Body of pancreas (tissue), 4 donors: ENCODE measurements around the gene ANP32B. TPM values are rescaled to one million over a fixed set of nuclear protein-coding genes. Genes with fewer than 3 reads are reported as not detected.
"Not testable (repeated sequence)": the region's sequence is repeated elsewhere in the genome, so short reads cannot be mapped to it uniquely, and the experiment has no call there.

Experiments used
- ATAC-seq: fragments of 150-250 bp; one replicate; pipeline ENCODE4 v1.9.1; 2016
- DNase-seq, 4 donors: peaks; one replicate each; pipeline ENCODE4 v3.0.0-alpha.2; 2019
- H3K27ac ChIP-seq, 4 donors: fragments of 200-600 bp; sonication (generic); 1 replicate in 3 of 4; 2 replicates in 1 of 4; pipeline versions ENCODE4 v1.5.1 to v1.6.1; 2016 to 2019; ENCODE audit warnings: mild to moderate bottlenecking in 1 of 4, mixed read lengths in 1 of 4, moderate library complexity in 1 of 4
- H3K27me3 ChIP-seq, 2 donors: fragments of 200-600 bp; sonication (generic); one replicate each; pipeline ENCODE4 v1.6.0; 2016; ENCODE audit warnings: mild to moderate bottlenecking in 1 of 2
- H3K36me3 ChIP-seq, 2 donors: fragments of 200-600 bp; sonication (generic); replicated peaks in 1 of 2; 2 replicates each; pipeline ENCODE4 v1.5.1; 2016; ENCODE audit warnings: low read depth in 2 of 2; ENCODE audit not compliant: insufficient read depth in 1 of 2
- H3K4me1 ChIP-seq: fragments of 200-600 bp; sonication (generic); one replicate; pipeline ENCODE4 v1.6.0; 2016
- H3K4me3 ChIP-seq, 2 donors: fragments of 200-600 bp; sonication (generic); 1 replicate in 1 of 2; 2 replicates in 1 of 2; pipeline ENCODE4 v1.5.1; 2016 to 2019
- H3K9me3 ChIP-seq, 3 donors: fragments of 200-600 bp; sonication (generic); 1 replicate in 2 of 3; 2 replicates in 1 of 3; pipeline ENCODE4 v1.5.1; 2016
- CTCF ChIP-seq, 7 experiments: fragments of 450-650 bp in 4 of 7; fragments of 200-600 bp in 3 of 7; sonication (generic) in 3 of 7; IDR thresholded peaks; one replicate each; pipeline ENCODE4 v1.5.1; 2016 to 2019; ENCODE audit warnings: antibody characterized with exemption in 7 of 7
- POLR2A ChIP-seq, 3 donors: fragments of 450-650 bp; IDR thresholded peaks; one replicate each; pipeline ENCODE4 v1.6.1; 2016; ENCODE audit warnings: antibody characterized with exemption in 3 of 3, mild to moderate bottlenecking in 2 of 3
- whole genome bisulfite sequencing, 2 donors: methylation state at CpG; one replicate each; pipeline ENCODE4 v1.1.5; 2017; 5-methylcytosine and 5-hydroxymethylcytosine counted together
- intact Hi-C: fragments of 100-400 bp; cut with DNase I; formaldehyde crosslinking; loops from one replicate; pipeline ENCODE4 v1.15.1; 2023
- total RNA-seq, 2 donors: library from RNA; depleted of rRNA; stranded (reverse); fragments of >200 nt; gene quantifications; one replicate each; pipeline ENCODE4 v1.1.0, GENCODE V29; 2016

Gene ANP32B
- total RNA-seq, 2 donors from 2014 or later: 38.4 to 65.9 TPM

GRCh38 chr9:97954550-97954989 lies 28.6 kb upstream of the ANP32B start:
- no peak overlapping the region for H3K4me3 ChIP-seq
- ATAC-seq (peak; percentile 78), DNase-seq (peak; percentile 50 to 69 (median 60))
- no peak overlapping the region for H3K27ac ChIP-seq
- no peaks in the 10 kb centered on the region for H3K4me1 ChIP-seq
- no peaks in the 10 kb centered on the region for H3K36me3 ChIP-seq
- TF ChIP-seq POLR2A (IDR thresholded peaks at IDR 0.05) (no peak), CTCF (IDR thresholded peaks at IDR 0.05) (peak; percentile 28 to 64 (median 55))
- no peaks in the 10 kb centered on the region for H3K27me3 ChIP-seq
- H3K9me3 ChIP-seq: no peaks in the 10 kb centered on the region
- intact Hi-C loops: no loop called here

- intact Hi-C loops: no loop called here
- DNase-seq (no peak), ATAC-seq (no peak)
- no peak overlapping the region for H3K4me3 ChIP-seq
- H3K4me1 ChIP-seq: no peaks in the 10 kb centered on the region
- no peak for TF ChIP-seq POLR2A (IDR thresholded peaks at IDR 0.05)
- TF ChIP-seq CTCF (IDR thresholded peaks at IDR 0.05): no peak
- H3K9me3 ChIP-seq: no peaks in the 10 kb centered on the region
- no peaks in the 10 kb centered on the region for H3K36me3 ChIP-seq
- no peak overlapping the region for H3K27ac ChIP-seq
- H3K27me3 ChIP-seq: no peaks in the 10 kb centered on the region
These were observed 26.8 kb upstream of the ANP32B start for GRCh38 chr9:97956331-97956730.

GRCh38 chr9:97958812-97959511 lies 24.2 kb upstream of the ANP32B start:
- intact Hi-C loops: no loop called here
- no peak for ATAC-seq

GRCh38 chr9:97959585-97959984 lies 23.6 kb upstream of the ANP32B start:
- H3K27ac ChIP-seq: no peak overlapping the region
- no peaks in the 10 kb centered on the region for H3K9me3 ChIP-seq
- no peaks in the 10 kb centered on the region for H3K36me3 ChIP-seq
- no peaks in the 10 kb centered on the region for H3K27me3 ChIP-seq
- ATAC-seq (no peak), DNase-seq (no peak)
- H3K4me3 ChIP-seq: no peak overlapping the region
- TF ChIP-seq POLR2A (IDR thresholded peaks at IDR 0.05): no peak
- TF ChIP-seq CTCF (IDR thresholded peaks at IDR 0.05): no peak
- H3K4me1 ChIP-seq: no peaks in the 10 kb centered on the region
- intact Hi-C loops: no loop called here

More at GRCh38 chr9:97958812-97959511, 24.2 kb upstream of the ANP32B start:
- Histone ChIP-seq H3K9me3 (no peaks in the 10 kb centered on the region), H3K4me3 (no peak overlapping the region), H3K27ac (no peak overlapping the region), H3K27me3 (no peaks in the 10 kb centered on the region), H3K36me3 (no peaks in the 10 kb centered on the region), H3K4me1 (no peaks in the 10 kb centered on the region)
- TF ChIP-seq POLR2A (IDR thresholded peaks at IDR 0.05) (no peak), CTCF (IDR thresholded peaks at IDR 0.05) (no peak)
- 53 to 66% methylated on average over 5 of the region's 5 CpGs for WGBS, 2 donors
- DNase-seq: no peak

GRCh38 chr9:97960678-97961328 lies 22.3 kb upstream of the ANP32B start:
- H3K27me3 ChIP-seq, H3K4me3 ChIP-seq, intact Hi-C loops, H3K36me3 ChIP-seq, DNase-seq, H3K4me1 ChIP-seq, ATAC-seq, H3K9me3 ChIP-seq, H3K27ac ChIP-seq: not testable (repeated sequence)
- WGBS, 2 donors: 78 to 86% methylated on average over 9 of the region's 9 CpGs
